K562 (cell line): ENCODE results near the gene CCDC33. TPM values are rescaled to one million over a fixed set of nuclear protein-coding genes. Genes with fewer than 3 reads are reported as not detected.

Experiments
- ATF7 ChIP-seq: fragments of 450-650 bp; IDR thresholded peaks from 2 replicates; pipeline ENCODE4 v1.7.1; 2014; ENCODE audit warnings: mild to moderate bottlenecking, moderate library complexity
- CBFB ChIP-seq: sonication (generic); formaldehyde crosslinking; IDR thresholded peaks from 2 replicates; pipeline ENCODE4 v1.4.0; 2020; ENCODE audit warnings: mild to moderate bottlenecking, missing genetic modification reagents
- CEBPB ChIP-seq: fragments of 450-650 bp; IDR thresholded peaks from 2 replicates; pipeline ENCODE4 v1.6.1; 2016; ENCODE audit warnings: missing genetic modification characterization, missing compliant biosample characterization
- IRF9 ChIP-seq: fragments of 450-650 bp; IDR thresholded peaks from 2 replicates; pipeline ENCODE4 v1.6.1; 2016; ENCODE audit warnings: missing biosample characterization, missing genetic modification characterization
- LEF1 ChIP-seq: fragments of 450-650 bp; IDR thresholded peaks from 2 replicates; pipeline ENCODE4 v1.6.1; 2016; ENCODE audit warnings: mild to moderate bottlenecking
- MIER1 ChIP-seq: fragments of 450-650 bp; IDR thresholded peaks from 2 replicates; pipeline ENCODE4 v1.6.1; 2016; ENCODE audit warnings: antibody characterized with exemption, mild to moderate bottlenecking, low read depth
- PHF20 ChIP-seq: fragments of 450-650 bp; IDR thresholded peaks from 2 replicates; pipeline ENCODE4 v1.6.1; 2018; ENCODE audit not compliant: partially characterized antibody
- PKNOX1 ChIP-seq: fragments of 450-650 bp; IDR thresholded peaks from 2 replicates; pipeline ENCODE4 v1.6.1; 2016
- SIN3A ChIP-seq, 2 experiments: fragments of 150-350 bp in 1 of 2; IDR thresholded peaks; 2 replicates each; pipeline ENCODE4 v1.6.1; 2011 to 2016; ENCODE audit warnings: borderline replicate concordance in 2 of 2, low read depth in 2 of 2, low read length in 2 of 2, mild to moderate bottlenecking in 2 of 2, moderate library complexity in 2 of 2; ENCODE audit not compliant: control insufficient read depth in 1 of 2
- SMAD4 ChIP-seq: fragments of 250-450 bp; sonication (Bioruptor Pico); conservative IDR thresholded peaks from 2 replicates; pipeline ENCODE4 v1.8.0; 2021; ENCODE audit warnings: inconsistent platforms, mild to moderate bottlenecking, moderate library complexity
- SMARCE1 ChIP-seq: fragments of 450-650 bp; IDR thresholded peaks from 2 replicates; pipeline ENCODE4 v1.7.1; 2016; ENCODE audit warnings: mild to moderate bottlenecking
- TBP ChIP-seq: optimal IDR thresholded peaks from 2 replicates; pipeline ENCODE3; 2011; ENCODE audit warnings: low read depth, low read length, improper control_type of control experiment
- YY1 ChIP-seq, 3 experiments: IDR thresholded peaks; 2 replicates each; pipeline ENCODE4 v1.6.1; 2011; ENCODE audit warnings: low read length in 2 of 3, mild to moderate bottlenecking in 2 of 3, moderate library complexity in 2 of 3, borderline replicate concordance in 1 of 3, control low read depth in 1 of 3, low read depth in 1 of 3; ENCODE audit not compliant: insufficient read depth in 3 of 3, insufficient replicate concordance in 2 of 3, control insufficient read depth in 1 of 3, insufficient read length in 1 of 3; ENCODE audit errors: extremely low read depth in 1 of 3
- ZBTB7A ChIP-seq: IDR thresholded peaks from 2 replicates; pipeline ENCODE4 v1.6.1; 2011; ENCODE audit warnings: low read depth, mild to moderate bottlenecking, low read length, moderate library complexity, borderline replicate concordance; ENCODE audit not compliant: control insufficient read depth
- ZBTB8A ChIP-seq: fragments of 450-650 bp; IDR thresholded peaks from 2 replicates; pipeline ENCODE4 v1.6.1; 2018; ENCODE audit warnings: mild to moderate bottlenecking, moderate library complexity; ENCODE audit not compliant: partially characterized antibody
- ZC3H8 ChIP-seq: fragments of 450-650 bp; IDR thresholded peaks from 2 replicates; pipeline ENCODE4 v1.6.1; 2017
- ZNF263 ChIP-seq: sonication (generic); formaldehyde crosslinking; IDR thresholded peaks from 2 replicates; pipeline ENCODE4 v1.8.0; 2022; ENCODE audit warnings: mild to moderate bottlenecking, missing genetic modification reagents, borderline replicate concordance
- ZNF311 ChIP-seq: fragments of 250-450 bp; sonication (Bioruptor Pico); IDR thresholded peaks from 2 replicates; pipeline ENCODE4 v1.4.0; 2020; ENCODE audit warnings: mild to moderate bottlenecking, moderate library complexity
- ZNF316 ChIP-seq: fragments of 450-650 bp; IDR thresholded peaks from 2 replicates; pipeline ENCODE4 v1.6.1; 2016
- ZNF384 ChIP-seq: IDR thresholded peaks from 2 replicates; pipeline ENCODE4 v1.6.1; 2012; ENCODE audit warnings: low read depth, low read length, improper control_type of control experiment
- ZNF408 ChIP-seq: fragments of 250-450 bp; sonication (Bioruptor Pico); IDR thresholded peaks from 2 replicates; pipeline ENCODE4 v1.4.0; 2020; ENCODE audit warnings: low read depth, mild to moderate bottlenecking, moderate library complexity
- ZNF586 ChIP-seq: fragments of 450-650 bp; formaldehyde crosslinking; conservative IDR thresholded peaks from 2 replicates; pipeline ENCODE4 v1.4.0; 2020; ENCODE audit warnings: mild to moderate bottlenecking, moderate library complexity
- polyA plus RNA-seq, 8 experiments: library from polyadenylated mRNA; depleted of rRNA in 4 of 8; stranded (reverse) in 5 of 8; unstranded in 3 of 8; fragments of >200 nt; fragmentation: Nextera tagmentation in 2 of 8; fragmentation: Illumina TruSeq in 1 of 8; extraction: Ambion mirVana in 2 of 8; extraction: Trizol in 1 of 8; gene quantifications; 2 replicates each; pipeline versions ENCODE4 v1.2.1 to v1.2.3, GENCODE V29; 2011 to 2014; ENCODE audit warnings: inconsistent platforms in 1 of 8, missing spikeins in 1 of 8
- total RNA-seq, 7 experiments: library from RNA; depleted of rRNA in 6 of 7; stranded (reverse); fragments of >200 nt in 6 of 7; fragmentation: Illumina TruSeq in 2 of 7; extraction: Trizol in 2 of 7; gene quantifications; 2 replicates each; pipeline versions ENCODE4 v1.2.1 to v1.2.3, GENCODE V29; 2011 to 2021; ENCODE audit warnings: low replicate concordance in 1 of 7
- TF ChIP-seq, protein P1 (sequence below), 2 experiments: IDR thresholded peaks; 2 replicates each; pipeline ENCODE4 v1.6.1; 2011; ENCODE audit warnings: borderline replicate concordance in 1 of 2, control low read depth in 1 of 2, low read depth in 1 of 2, low read length in 1 of 2, mild to moderate bottlenecking in 1 of 2, mixed read lengths in 1 of 2, moderate library complexity in 1 of 2; ENCODE audit not compliant: insufficient read depth in 1 of 2, insufficient read length in 1 of 2, poor library complexity in 1 of 2, severe bottlenecking in 1 of 2; ENCODE audit errors: extremely low read depth in 1 of 2
- TF ChIP-seq, protein P2 (sequence below): fragments of 250-450 bp; sonication (Bioruptor Pico); IDR thresholded peaks from 2 replicates; pipeline ENCODE4 v1.8.0; 2022; ENCODE audit warnings: inconsistent platforms, mild to moderate bottlenecking, moderate library complexity, borderline replicate concordance

Gene CCDC33
- total and polyA plus RNA-seq, 9 of the 15 experiments (the other 6 are each of a cell fraction or from before 2014, with no cell fraction given), result 0.08 to 1.1 (median 0.15) TPM; not detected in 4

DNA sequence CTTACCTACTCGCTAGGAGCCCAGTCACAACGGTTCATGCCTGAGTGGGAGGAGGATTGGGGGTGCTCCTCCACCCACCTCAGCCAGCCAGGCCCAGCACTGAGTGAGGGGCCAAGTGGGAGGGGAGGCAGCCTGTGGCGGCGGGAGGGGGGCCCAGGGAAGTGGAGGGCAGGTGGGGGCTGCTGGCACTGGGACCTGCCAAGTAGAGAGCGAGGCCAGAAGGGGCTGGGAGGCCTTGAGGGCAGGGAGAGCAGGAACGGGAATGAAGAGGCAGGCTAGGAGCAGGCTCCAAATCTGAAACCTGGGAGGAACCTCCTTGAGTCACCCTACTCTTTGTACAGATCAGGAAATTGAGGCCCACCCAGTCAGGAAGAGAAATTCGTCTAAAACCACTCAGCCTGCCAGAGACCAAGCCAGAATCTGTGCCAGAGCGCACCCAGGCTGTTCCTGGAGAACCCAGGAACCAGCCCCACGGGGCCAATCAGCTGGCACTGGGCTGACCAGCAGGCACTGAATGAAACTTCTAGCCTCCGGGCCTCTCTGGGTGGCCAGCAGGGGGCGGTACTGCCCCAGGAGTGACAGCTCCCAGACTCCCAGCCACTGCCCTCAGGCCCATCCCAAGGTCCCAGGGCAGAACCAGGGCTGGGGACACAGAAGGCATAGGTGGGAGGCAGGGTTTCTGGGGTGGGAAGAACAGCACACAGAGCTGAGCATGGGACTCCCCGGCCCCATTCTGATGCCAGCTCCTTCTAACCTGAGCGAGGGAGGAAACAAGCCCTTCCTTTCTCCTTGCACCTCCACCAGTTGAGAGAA, 146.1 kb downstream of the CCDC33 start (continued):
- TF ChIP-seq ZNF586 (CRISPR knock-in tag) (no peak), ATF7 (no peak), ZBTB7A (no peak), CBFB (CRISPR knock-in tag) (no peak), SMARCE1 (no peak), YY1 (IDR thresholded peaks at IDR 0.05; ENCODE audit: borderline replicate concordance in 1 of 3, control insufficient read depth in 1 of 3, extremely low read depth in 1 of 3, insufficient read depth in 3 of 3, insufficient read length in 1 of 3, insufficient replicate concordance in 2 of 3, low read depth in 1 of 3, low read length in 2 of 3) (peak in 1 of 3 experiments; percentile 36), PHF20 (no peak), ZBTB8A (no peak), ZNF384 (no peak), SMAD4 (CRISPR knock-in tag) (0 out of 2 replicates have a peak, but pooled peaks have one; percentile 14), ZNF263 (CRISPR knock-in tag) (peak; percentile 31; the same call in 1 of the 2 replicates), ZNF311 (CRISPR knock-in tag) (no peak), MIER1 (no peak), ZC3H8 (no peak), ZNF316 (no peak), TBP (peak; percentile 33), IRF9 (no peak), CEBPB (tag) (no peak), LEF1 (no peak), PKNOX1 (peak; percentile 33; the same call in 1 of the 2 replicates), ZNF408 (CRISPR knock-in tag) (no peak), SIN3A (IDR thresholded peaks at IDR 0.05; ENCODE audit: borderline replicate concordance in 2 of 2, control insufficient read depth in 1 of 2, low read depth in 2 of 2, low read length in 2 of 2) (no peak)
- TF ChIP-seq, protein P1, sequence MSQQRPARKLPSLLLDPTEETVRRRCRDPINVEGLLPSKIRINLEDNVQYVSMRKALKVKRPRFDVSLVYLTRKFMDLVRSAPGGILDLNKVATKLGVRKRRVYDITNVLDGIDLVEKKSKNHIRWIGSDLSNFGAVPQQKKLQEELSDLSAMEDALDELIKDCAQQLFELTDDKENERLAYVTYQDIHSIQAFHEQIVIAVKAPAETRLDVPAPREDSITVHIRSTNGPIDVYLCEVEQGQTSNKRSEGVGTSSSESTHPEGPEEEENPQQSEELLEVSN (IDR thresholded peaks at IDR 0.05; ENCODE audit: borderline replicate concordance in 1 of 2, extremely low read depth in 1 of 2, insufficient read depth in 1 of 2, insufficient read length in 1 of 2, low read depth in 1 of 2, low read length in 1 of 2, poor library complexity in 1 of 2, severe bottlenecking in 1 of 2), result no peak
- TF ChIP-seq, protein P2, sequence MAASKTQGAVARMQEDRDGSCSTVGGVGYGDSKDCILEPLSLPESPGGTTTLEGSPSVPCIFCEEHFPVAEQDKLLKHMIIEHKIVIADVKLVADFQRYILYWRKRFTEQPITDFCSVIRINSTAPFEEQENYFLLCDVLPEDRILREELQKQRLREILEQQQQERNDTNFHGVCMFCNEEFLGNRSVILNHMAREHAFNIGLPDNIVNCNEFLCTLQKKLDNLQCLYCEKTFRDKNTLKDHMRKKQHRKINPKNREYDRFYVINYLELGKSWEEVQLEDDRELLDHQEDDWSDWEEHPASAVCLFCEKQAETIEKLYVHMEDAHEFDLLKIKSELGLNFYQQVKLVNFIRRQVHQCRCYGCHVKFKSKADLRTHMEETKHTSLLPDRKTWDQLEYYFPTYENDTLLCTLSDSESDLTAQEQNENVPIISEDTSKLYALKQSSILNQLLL (CRISPR knock-in tag), result no peak
